ENCODE measurements around the gene WHRN.

DNA sequence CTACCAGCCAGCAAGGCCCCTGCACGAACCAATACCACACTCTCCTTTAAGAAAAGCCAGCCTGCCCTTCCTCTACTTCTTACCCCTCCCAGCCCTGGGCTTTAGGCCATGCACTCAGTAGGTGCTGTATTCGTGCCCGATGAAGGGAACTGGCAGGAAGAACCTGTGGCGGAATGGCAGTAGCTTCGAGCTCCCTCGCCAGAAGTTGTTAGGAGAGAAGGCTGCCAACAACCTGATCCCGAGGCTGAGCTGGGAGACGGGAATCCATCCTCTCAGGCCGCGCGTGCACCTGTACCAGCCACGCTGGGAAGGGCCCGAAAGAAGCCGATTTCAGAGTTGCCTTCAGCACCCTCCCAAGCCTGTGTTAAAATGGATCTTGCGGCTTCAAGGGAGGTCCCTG lies 72.2 kb downstream of the WHRN start:
- TF ChIP-seq, protein P1, sequence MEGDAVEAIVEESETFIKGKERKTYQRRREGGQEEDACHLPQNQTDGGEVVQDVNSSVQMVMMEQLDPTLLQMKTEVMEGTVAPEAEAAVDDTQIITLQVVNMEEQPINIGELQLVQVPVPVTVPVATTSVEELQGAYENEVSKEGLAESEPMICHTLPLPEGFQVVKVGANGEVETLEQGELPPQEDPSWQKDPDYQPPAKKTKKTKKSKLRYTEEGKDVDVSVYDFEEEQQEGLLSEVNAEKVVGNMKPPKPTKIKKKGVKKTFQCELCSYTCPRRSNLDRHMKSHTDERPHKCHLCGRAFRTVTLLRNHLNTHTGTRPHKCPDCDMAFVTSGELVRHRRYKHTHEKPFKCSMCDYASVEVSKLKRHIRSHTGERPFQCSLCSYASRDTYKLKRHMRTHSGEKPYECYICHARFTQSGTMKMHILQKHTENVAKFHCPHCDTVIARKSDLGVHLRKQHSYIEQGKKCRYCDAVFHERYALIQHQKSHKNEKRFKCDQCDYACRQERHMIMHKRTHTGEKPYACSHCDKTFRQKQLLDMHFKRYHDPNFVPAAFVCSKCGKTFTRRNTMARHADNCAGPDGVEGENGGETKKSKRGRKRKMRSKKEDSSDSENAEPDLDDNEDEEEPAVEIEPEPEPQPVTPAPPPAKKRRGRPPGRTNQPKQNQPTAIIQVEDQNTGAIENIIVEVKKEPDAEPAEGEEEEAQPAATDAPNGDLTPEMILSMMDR (IDR thresholded peaks at IDR 0.05), result no peak
- no peak for TF ChIP-seq EZH2phosphoT487 (IDR thresholded peaks at IDR 0.05)
